ENCODE data around the gene CD101.
A peak's percentile ranks its signal among the peaks of the same experiment; 100 is the strongest.

The CD101 gene

DNA sequence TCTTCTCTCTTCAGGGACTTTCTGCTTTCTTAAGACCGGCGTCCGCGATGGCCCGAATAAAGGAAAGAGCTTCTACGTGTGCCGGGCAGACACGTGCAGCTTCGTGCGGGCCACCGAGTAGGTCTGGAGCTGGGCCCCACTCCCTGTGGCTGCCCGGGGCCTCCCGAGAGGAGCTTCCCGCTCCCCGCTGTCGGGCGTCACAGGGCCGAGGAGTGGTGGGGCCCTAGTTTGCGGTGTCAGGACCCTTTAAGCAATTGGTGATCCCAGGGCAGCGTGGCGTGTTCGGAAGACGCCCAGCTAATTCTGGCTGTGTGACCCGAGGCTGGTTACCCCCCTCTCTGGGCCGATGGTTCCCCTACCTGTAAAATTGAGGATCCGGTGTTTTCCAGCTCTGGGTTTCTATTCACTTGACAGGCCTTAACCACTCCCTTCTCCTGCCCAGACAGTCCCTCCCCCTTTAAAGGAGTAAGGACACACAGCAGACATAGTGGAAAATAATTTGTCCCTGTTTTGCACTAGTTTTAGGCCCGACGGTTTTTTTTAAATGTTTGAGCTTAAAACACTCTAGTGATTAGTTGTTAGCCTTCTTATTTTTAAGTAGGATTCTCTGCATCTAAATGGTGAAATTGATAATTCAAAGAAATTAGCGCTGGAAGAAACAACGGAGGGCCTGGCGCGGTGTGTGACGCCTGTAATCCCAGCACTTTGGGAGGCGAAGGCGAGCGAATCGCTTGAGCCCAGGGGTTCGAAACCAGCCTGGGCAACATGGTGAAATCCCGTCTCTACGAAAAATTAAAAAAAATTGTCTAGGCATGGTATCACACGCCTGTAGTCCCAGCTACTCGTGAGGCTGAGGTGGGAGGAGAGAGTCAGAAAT lies 59.1 kb downstream of the CD101 start:
- TF ChIP-seq GATA1 (IDR thresholded peaks at IDR 0.05; ENCODE audit: low read depth, low read length) (no peak), POLR2A (IDR thresholded peaks at IDR 0.05; ENCODE audit: low read length) (peak; percentile 50)
- peak; percentile 65 to 69 for DNase-seq

DNA sequence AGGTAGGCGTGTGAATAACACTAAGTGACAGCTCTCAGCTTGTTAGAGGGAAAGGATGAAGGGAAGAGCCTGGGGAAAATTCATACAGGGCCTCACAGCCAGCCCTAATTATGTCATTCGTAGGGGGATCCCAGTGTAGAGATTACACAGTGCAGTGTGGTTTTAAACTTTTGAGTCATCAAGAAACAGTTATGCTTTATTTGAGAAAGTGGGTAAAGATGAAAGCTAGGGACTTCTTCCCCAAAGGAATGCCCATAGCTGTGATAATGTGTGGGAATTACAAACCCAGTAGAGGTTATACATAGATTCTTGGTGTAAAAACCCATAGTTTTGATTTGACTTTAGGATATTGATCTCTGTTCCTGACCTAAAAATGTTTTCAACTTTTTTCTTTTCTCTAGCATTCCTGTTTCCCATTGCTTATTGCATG lies 60.4 kb downstream of the CD101 start:
- DNase-seq, result peak in 1 of 2 experiments; percentile 20
- TF ChIP-seq GATA1 (IDR thresholded peaks at IDR 0.05; ENCODE audit: low read depth, low read length), result no peak
- TF ChIP-seq POLR2A (IDR thresholded peaks at IDR 0.05; ENCODE audit: low read length), result no peak

DNA sequence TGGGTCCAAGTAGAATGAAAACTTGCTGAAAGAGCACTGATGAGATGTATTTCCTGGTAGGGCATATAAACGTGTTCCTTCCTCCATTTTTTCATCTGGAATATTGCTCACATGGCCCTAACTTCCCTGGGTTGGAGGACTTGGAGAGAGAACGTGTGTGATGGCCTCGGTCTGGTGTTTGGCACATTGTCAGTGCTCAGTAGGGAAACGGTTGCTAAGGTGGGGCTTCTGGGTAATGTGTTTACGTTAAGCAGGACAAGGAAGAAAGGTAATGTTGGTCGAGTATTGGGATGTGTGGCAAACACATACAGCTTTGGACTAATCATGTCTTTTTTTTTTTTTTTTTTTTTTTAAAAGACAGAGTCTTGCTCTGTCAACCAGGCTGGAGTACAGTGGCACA lies 64.8 kb downstream of the CD101 start:
- TF ChIP-seq POLR2A (IDR thresholded peaks at IDR 0.05; ENCODE audit: low read length) (no peak), GATA1 (IDR thresholded peaks at IDR 0.05; ENCODE audit: low read depth, low read length) (no peak)
- DNase-seq, result no peak

DNA sequence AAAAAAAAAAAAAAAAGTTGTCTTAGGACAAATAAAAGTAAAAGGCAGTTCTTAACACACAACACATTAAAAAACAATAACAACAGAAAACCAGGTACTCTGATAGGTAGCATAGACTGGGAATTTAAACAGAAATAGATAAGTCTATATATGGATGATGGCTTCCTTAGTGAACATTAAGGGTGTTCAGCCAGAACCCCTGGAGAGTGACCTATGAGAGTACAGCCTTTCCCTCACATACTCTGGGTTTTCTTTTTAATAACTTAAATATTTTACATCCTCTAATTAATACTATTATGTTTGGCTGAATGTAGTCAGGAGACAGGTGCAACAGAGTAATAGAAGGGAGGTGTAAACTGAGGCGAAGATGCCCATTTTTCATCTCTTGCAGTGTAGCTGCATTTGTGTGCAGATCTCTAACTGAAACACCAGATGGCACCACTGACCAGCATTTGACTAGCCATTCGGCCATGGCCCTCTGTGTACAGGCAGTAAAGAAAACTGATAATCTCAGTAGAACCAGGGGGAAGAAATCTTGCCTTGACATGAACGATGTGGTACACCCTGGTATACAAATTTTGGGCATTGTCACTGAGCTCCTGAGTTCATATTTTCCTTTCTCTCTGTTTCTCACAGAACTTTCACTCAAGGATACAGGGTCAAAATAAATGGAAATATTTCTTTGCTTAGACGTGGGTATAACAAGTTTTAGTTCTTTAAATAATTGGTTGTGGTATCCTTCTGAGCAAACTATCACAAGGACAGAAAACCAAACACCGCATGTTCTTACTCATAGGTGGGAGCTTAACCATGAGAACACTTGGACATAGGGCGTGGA lies 66.2 kb downstream of the CD101 start:
- DNase-seq, result peak; percentile 59 to 77
- TF ChIP-seq GATA1 (IDR thresholded peaks at IDR 0.05; ENCODE audit: low read depth, low read length) (no peak), POLR2A (IDR thresholded peaks at IDR 0.05; ENCODE audit: low read length) (no peak)

DNA sequence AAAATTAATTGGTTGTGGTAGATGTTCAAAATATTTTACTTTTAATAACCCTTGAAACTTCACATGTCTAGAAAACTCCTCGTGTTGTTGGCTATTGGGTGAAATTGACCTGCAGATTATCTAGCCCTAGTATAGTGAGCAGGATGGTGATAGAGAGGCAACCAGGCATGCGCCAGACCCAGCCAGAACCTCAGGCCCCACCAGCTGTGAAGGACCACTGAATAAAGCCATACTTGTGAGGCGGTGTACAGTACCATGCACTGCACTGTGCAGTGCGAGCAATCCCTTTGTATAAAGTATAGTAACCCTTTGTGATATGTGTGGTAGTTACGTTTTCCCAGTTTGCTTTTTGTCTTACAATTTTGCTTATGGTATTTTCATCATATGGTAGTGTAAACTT lies 67.0 kb downstream of the CD101 start:
- DNase-seq, result no peak
- TF ChIP-seq POLR2A (IDR thresholded peaks at IDR 0.05; ENCODE audit: low read length) (no peak), GATA1 (IDR thresholded peaks at IDR 0.05; ENCODE audit: low read depth, low read length) (no peak)

DNA sequence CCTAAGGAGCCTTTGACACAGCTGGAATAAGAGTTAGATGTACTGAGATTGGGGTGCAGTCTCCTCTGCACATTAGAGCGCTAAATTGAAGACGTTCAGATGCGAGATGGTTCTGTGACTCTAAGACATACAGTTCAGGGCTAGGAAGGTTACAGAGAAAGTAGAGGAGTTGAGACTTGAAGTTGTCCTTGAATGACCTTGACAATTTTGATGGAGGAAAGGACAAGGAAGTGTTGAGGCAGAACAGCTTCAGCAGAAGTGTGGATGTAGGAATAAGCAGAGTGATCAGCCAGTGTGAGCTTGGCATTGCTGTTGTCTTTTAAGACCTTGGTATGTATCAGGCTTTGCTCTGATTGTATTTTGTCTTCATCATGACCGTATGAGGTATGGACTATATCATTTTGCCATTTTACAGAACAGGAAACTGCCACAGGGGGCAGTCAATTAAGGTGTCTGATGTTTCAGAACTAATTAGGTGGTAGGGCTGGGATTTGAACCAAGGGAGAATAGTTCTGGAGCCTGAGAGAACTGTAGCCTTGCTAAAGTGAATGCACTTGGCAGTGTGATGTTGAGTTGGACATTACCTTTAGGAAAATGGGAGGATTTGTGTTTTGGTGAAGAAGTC lies 67.8 kb downstream of the CD101 start:
- no peak for TF ChIP-seq GATA1 (IDR thresholded peaks at IDR 0.05; ENCODE audit: low read depth, low read length)
- no peak for TF ChIP-seq POLR2A (IDR thresholded peaks at IDR 0.05; ENCODE audit: low read length)
- no peak for DNase-seq

DNA sequence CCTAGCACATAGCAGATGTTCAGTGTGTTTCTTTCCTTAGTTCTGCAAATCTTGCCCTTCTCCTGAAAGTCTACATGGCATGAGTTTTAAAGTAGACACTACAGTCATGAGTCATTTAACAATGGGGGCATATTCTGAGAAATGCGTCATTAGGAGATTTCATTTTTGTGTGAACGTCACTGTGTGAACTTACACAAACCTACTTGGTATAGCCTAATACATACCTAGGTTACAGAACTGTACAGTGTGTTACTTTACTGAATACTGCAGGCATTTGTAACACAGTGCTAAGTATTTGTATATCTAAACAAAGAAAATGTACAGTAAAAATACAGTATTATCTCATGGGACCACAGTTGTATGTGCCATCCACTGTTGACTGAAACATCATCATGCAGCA lies 68.6 kb downstream of the CD101 start:
- no peak for DNase-seq

DNA sequence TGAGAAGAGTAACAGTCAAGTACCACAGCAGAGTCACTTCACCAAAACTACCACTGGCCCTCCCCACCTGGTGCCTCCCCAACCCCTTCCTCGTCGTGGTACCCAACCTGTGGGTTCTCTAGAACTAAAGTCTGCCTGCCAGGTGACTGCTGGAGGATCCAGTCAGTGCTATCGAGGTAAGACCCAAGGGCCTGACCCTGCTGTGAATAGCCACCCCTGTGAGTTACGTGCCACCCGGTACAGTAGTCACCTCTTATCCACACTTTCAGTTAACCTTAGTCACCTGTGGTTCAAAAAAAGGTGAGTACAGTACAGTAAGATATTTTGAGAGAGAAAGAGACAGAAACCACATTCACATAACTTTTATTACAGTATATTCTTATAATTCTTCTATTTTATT lies 75.1 kb downstream of the CD101 start:
- TF ChIP-seq POLR2A (IDR thresholded peaks at IDR 0.05; ENCODE audit: low read length), result no peak
- TF ChIP-seq GATA1 (IDR thresholded peaks at IDR 0.05; ENCODE audit: low read depth, low read length), result no peak
- DNase-seq, result no peak

More for the DNA sequence above, 68.6 kb downstream of the CD101 start:
- TF ChIP-seq POLR2A (IDR thresholded peaks at IDR 0.05; ENCODE audit: low read length), result no peak
- TF ChIP-seq GATA1 (IDR thresholded peaks at IDR 0.05; ENCODE audit: low read depth, low read length), result no peak

DNA sequence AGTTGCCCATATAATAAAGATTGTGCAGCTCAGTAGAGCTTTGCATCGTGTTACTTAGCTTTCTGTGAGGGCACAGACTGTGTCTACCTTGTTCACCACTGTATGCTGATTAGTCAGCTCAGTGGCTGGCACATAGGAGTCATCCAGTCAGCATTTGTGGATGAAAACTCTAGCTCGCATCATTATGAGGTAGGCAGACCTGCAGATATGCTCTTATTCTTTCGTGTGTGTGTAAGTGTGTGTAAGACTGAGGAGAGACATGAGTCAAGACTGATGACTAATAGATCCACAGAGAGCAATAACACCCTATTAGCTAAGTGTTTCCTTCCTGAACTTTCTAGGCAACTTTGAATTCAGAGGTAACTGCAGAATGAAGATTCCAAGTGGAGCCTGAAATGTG lies 75.7 kb downstream of the CD101 start:
- no peak for TF ChIP-seq POLR2A (IDR thresholded peaks at IDR 0.05; ENCODE audit: low read length)
- TF ChIP-seq GATA1 (IDR thresholded peaks at IDR 0.05; ENCODE audit: low read depth, low read length), result no peak
- peak; percentile 7 to 58 for DNase-seq

DNA sequence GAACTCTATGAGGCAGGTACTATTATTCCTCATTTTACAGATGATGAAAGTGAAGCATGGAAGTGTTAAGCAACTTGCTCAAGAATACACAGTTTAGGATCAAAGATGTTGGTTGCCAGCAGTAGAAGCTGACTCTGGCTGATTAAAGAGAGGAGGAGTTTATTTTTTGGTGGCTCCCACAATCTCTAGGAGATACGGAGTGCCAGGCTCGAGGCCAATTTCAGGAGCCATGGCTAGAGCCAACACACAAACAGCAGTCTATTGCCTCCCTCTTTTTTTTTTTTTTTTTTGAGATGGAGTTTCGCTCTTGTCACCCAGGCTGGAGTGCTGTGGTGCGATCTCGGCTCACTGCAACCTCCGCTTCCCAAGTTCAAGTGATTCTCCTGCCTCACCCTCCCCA lies 78.2 kb downstream of the CD101 start:
- no peak for TF ChIP-seq GATA1 (IDR thresholded peaks at IDR 0.05; ENCODE audit: low read depth, low read length)

DNA sequence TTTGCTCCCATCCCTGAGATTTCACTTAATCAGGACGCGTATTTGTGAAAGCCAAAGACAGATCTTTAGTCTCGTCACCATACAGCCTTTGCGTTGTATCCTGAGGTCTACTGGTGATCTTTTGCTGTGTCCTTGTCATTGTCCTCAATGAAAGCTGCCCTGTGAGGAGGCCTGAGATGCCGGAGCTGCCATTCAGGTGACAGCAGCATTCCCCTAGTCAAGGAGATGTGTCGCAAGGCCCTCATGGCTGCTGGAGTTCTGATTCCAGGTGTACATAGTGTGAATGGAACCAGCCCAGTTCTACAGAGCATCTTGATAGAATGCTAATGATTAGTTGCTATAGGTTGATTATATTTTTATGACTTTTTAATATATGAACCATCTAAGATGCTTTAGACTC lies 82.7 kb downstream of the CD101 start:
- TF ChIP-seq GATA1 (IDR thresholded peaks at IDR 0.05; ENCODE audit: low read depth, low read length), result no peak
- TF ChIP-seq POLR2A (IDR thresholded peaks at IDR 0.05; ENCODE audit: low read length), result no peak
- no peak for DNase-seq

More for the DNA sequence above, 78.2 kb downstream of the CD101 start:
- peak in 1 of 2 experiments; percentile 4 for DNase-seq
